Endothelial cell of umbilical vein (primary cell): ENCODE measurements around the gene SP8. TPM values are rescaled to one million over a fixed set of nuclear protein-coding genes. Genes with fewer than 3 reads are reported as not detected.
A peak's percentile ranks its signal among the peaks of the same experiment; 100 is the strongest.

ENCODE experiments used
- BruUV-seq: library from RNA; stranded (reverse); fragments of 400-500 nt; replicated peaks from 2 replicates; lab custom pipeline; 2021; lab: Mats Ljungman, UMichigan
- CTCF ChIA-PET: fragments of 300-600, 350-600 bp; sonication (Branson Sonifier 250); formaldehyde crosslinking; loops from one replicate; lab custom pipeline; 2021; ENCODE audit warnings: antibody characterized with exemption, inconsistent platforms; lab: Charles Lee
- POLR2A ChIA-PET: fragments of 300-600, 350-600 bp; sonication (Branson Sonifier 250); formaldehyde crosslinking; loops from one replicate; lab custom pipeline; 2021; ENCODE audit warnings: antibody characterized with exemption, inconsistent platforms; lab: Charles Lee
- DNase-seq: peaks from one replicate; pipeline ENCODE4 v3.0.0-alpha.2; 2011; ENCODE audit warnings: low read depth, low spot score
- FAIRE-seq: peaks from 2 replicates; lab custom pipeline; 2011; peaks lifted over from hg19 to GRCh38; lab: Jason Lieb, UNC
- H2AFZ ChIP-seq: 2 replicates; pipeline ENCODE4 v1.6.0; 2012; ENCODE audit warnings: low read depth, low read length, control low read depth, inconsistent platforms
- H3K27ac ChIP-seq: 2 replicates; pipeline ENCODE4 v1.5.1; 2011; ENCODE audit warnings: low read depth, mild to moderate bottlenecking, control low read depth, low read length, moderate library complexity; ENCODE audit not compliant: insufficient read depth
- H3K27me3 ChIP-seq, 2 experiments: 2 replicates each; pipeline versions ENCODE4 v1.6.0 to v1.6.1; 2011; ENCODE audit warnings: low read length in 2 of 2, mixed read lengths in 1 of 2; ENCODE audit not compliant: control insufficient read depth in 2 of 2, insufficient read depth in 2 of 2
- H3K36me3 ChIP-seq, 2 experiments: 2 replicates in 1 of 2; 3 replicates in 1 of 2; pipeline ENCODE4 v1.5.1; 2011; ENCODE audit warnings: low read length in 2 of 2, mild to moderate bottlenecking in 1 of 2, moderate library complexity in 1 of 2; ENCODE audit not compliant: control insufficient read depth in 2 of 2, insufficient read depth in 2 of 2; ENCODE audit errors: extremely low read depth in 1 of 2
- H3K4me1 ChIP-seq: 3 replicates; pipeline ENCODE4 v1.5.1; 2011; ENCODE audit warnings: mild to moderate bottlenecking, low read length; ENCODE audit not compliant: control insufficient read depth, insufficient read depth; ENCODE audit errors: extremely low read depth
- H3K4me2 ChIP-seq: 2 replicates; pipeline ENCODE4 v1.6.1; 2011; ENCODE audit warnings: low read length, control low read depth, mixed read lengths; ENCODE audit not compliant: insufficient read depth
- H3K4me3 ChIP-seq, 3 experiments: fragments of 200-600 bp in 1 of 3; sonication (generic), shearing (Covaris generic) in 1 of 3; replicated peaks in 1 of 3; 2 replicates each; pipeline ENCODE4 v1.5.1; 2011 to 2016; ENCODE audit warnings: control low read depth in 3 of 3, low read length in 3 of 3, mild to moderate bottlenecking in 2 of 3, inconsistent platforms in 1 of 3, low read depth in 1 of 3, moderate library complexity in 1 of 3; ENCODE audit not compliant: insufficient read depth in 1 of 3
- H3K79me2 ChIP-seq: 2 replicates; pipeline ENCODE4 v1.6.0; 2012; ENCODE audit warnings: low read length, inconsistent platforms; ENCODE audit not compliant: control insufficient read depth, insufficient read depth
- H3K9ac ChIP-seq: replicated peaks from 2 replicates; pipeline ENCODE3; 2011; ENCODE audit warnings: low read length, control low read depth; ENCODE audit not compliant: insufficient read depth; ENCODE audit errors: extremely low read depth
- H3K9me1 ChIP-seq: replicated peaks from 3 replicates; pipeline ENCODE4 v1.6.0; 2011; ENCODE audit warnings: mild to moderate bottlenecking, low read length; ENCODE audit not compliant: control insufficient read depth, insufficient read depth; ENCODE audit errors: extremely low read depth
- H3K9me3 ChIP-seq: replicated peaks from 2 replicates; pipeline ENCODE4 v1.5.1; 2012; ENCODE audit warnings: low read length, inconsistent platforms; ENCODE audit not compliant: control insufficient read depth, insufficient read depth
- H4K20me1 ChIP-seq: replicated peaks from 2 replicates; pipeline ENCODE3; 2011; ENCODE audit warnings: mild to moderate bottlenecking, low read length; ENCODE audit not compliant: control insufficient read depth, insufficient read depth; ENCODE audit errors: extremely low read depth
- EZH2 ChIP-seq: IDR thresholded peaks from 2 replicates; pipeline ENCODE4 v1.6.1; 2012; ENCODE audit warnings: borderline replicate concordance, low read depth, mild to moderate bottlenecking, moderate library complexity, low read length, inconsistent platforms; ENCODE audit not compliant: severe bottlenecking
- JUN ChIP-seq: IDR thresholded peaks from 2 replicates; pipeline ENCODE4 v1.6.1; 2011; ENCODE audit warnings: borderline replicate concordance, low read depth; ENCODE audit not compliant: insufficient read length, insufficient read depth
- POLR2A ChIP-seq: IDR thresholded peaks from 2 replicates; pipeline ENCODE4 v1.6.1; 2012; ENCODE audit warnings: low read depth, mild to moderate bottlenecking, control low read depth, low read length
- dilution Hi-C: fragments of 300-500 bp; cut with MboI; formaldehyde crosslinking; loops from one replicate; pipeline ENCODE4 v1.15.0; 2019; ENCODE audit warnings: low sequenced_read_pairs; ENCODE audit not compliant: extremely low pct_ligation_motif_present
- intact Hi-C: fragments of 100-400 bp; cut with micrococcal nuclease; formaldehyde crosslinking; loops from one replicate; pipeline ENCODE4 v1.10.0; 2022
- polyA plus RNA-seq, 4 experiments: library from polyadenylated mRNA; depleted of rRNA in 3 of 4; stranded (reverse) in 3 of 4; unstranded in 1 of 4; fragments of >200 nt; gene quantifications; 2 replicates each; pipeline versions ENCODE4 v1.2.1 to v1.2.3, GENCODE V29; 2011 to 2012; ENCODE audit warnings: missing spikeins in 1 of 4
- total RNA-seq: library from RNA; stranded (reverse); gene quantifications from 2 replicates; pipeline ENCODE4 v1.2.3, GENCODE V29; 2021
- TF ChIP-seq, protein P1 (sequence below), 2 donors: IDR thresholded peaks; 1 replicate in 1 of 2; 2 replicates in 1 of 2; pipeline ENCODE4 v1.5.1; 2011; ENCODE audit warnings: low read length in 2 of 2, mild to moderate bottlenecking in 2 of 2, moderate library complexity in 2 of 2, control low read depth in 1 of 2, inconsistent platforms in 1 of 2, low read depth in 1 of 2; ENCODE audit not compliant: insufficient read depth in 1 of 2; ENCODE audit errors: extremely low read depth in 1 of 2

SP8 gene
- total and polyA plus RNA-seq, 2 donors (not counting 3 experiments of a cell fraction or from before 2014, with no cell fraction given): 0.38 to 0.92 TPM

DNA sequence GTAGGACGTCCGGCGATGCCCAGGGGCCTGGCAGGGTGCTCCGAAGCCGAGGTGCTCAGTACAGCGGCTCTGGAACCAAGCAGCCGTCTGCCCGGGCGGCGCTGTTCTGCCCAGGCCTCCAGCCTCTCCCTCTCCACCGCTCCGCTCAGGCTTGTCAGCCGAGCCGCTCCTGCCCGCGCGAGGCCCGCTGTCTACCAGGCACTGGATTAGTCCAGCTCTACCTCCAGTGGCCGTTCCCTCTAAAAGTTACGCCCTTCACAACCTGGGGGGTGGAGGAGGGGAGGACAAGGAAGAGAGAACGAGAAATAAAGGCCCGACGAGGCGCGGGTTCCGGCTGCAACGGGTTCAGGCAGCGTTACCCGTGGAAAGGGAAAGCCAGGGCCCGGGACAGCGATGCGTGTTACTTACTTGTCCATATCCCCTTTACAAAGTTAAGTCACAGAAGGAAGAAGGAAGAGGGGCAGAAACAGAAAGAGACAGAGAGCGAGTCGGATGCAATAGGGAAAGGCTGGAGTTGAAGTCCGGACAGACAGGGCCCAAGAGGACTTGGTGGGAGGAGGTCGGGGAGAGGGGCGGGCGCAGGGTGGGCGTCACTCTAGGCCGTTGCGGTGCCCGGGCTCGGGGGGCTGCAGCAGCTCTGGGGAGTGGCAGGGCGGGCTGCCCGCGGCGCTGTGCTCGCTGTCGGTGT, 2.8 kb downstream of the SP8 start:
- no peaks in the 10 kb centered on the region for H3K9me1 ChIP-seq
- ChIA-PET CTCF (no interaction called here), POLR2A (no interaction called here)
- BruUV-seq: no TSS peak
- H3K27me3 ChIP-seq: peaks cover 64 to 98% of the 10 kb centered on the region in 2 experiments
- intact Hi-C loops: loop anchor here (2.0 to 10.0 kb wide), 3 partner anchors 1161 to 1721 kb away; partner anchors contain the start of genes CDCA7L and STEAP1B
- H3K9me3 ChIP-seq: no peaks in the 10 kb centered on the region
- H3K4me1 ChIP-seq: peaks cover 19% of the 10 kb centered on the region
- peak overlapping the region; percentile 11 for H3K9ac ChIP-seq
- peak overlapping the region; percentile 52 for H2AFZ ChIP-seq
- dilution Hi-C loops: no loop called here
- H3K4me2 ChIP-seq: peak overlapping the region; percentile 80
- H3K4me3 ChIP-seq: peak overlapping the region in 2 of 3 experiments; percentile 36 to 50
- no peak for TF ChIP-seq POLR2A
- TF ChIP-seq, protein P1, sequence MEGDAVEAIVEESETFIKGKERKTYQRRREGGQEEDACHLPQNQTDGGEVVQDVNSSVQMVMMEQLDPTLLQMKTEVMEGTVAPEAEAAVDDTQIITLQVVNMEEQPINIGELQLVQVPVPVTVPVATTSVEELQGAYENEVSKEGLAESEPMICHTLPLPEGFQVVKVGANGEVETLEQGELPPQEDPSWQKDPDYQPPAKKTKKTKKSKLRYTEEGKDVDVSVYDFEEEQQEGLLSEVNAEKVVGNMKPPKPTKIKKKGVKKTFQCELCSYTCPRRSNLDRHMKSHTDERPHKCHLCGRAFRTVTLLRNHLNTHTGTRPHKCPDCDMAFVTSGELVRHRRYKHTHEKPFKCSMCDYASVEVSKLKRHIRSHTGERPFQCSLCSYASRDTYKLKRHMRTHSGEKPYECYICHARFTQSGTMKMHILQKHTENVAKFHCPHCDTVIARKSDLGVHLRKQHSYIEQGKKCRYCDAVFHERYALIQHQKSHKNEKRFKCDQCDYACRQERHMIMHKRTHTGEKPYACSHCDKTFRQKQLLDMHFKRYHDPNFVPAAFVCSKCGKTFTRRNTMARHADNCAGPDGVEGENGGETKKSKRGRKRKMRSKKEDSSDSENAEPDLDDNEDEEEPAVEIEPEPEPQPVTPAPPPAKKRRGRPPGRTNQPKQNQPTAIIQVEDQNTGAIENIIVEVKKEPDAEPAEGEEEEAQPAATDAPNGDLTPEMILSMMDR (IDR thresholded peaks at IDR 0.05; ENCODE audit: extremely low read depth in 1 of 2, insufficient read depth in 1 of 2, low read depth in 1 of 2, low read length in 2 of 2): peak in 1 of 2 donors; percentile 26
- H4K20me1 ChIP-seq: no peaks in the 10 kb centered on the region
- DNase-seq (peak; percentile 36), FAIRE-seq (peak; percentile 18)
- H3K79me2 ChIP-seq: no peaks in the 10 kb centered on the region
- H3K36me3 ChIP-seq: no peaks in the 10 kb centered on the region
- H3K27ac ChIP-seq: no peak overlapping the region

DNA sequence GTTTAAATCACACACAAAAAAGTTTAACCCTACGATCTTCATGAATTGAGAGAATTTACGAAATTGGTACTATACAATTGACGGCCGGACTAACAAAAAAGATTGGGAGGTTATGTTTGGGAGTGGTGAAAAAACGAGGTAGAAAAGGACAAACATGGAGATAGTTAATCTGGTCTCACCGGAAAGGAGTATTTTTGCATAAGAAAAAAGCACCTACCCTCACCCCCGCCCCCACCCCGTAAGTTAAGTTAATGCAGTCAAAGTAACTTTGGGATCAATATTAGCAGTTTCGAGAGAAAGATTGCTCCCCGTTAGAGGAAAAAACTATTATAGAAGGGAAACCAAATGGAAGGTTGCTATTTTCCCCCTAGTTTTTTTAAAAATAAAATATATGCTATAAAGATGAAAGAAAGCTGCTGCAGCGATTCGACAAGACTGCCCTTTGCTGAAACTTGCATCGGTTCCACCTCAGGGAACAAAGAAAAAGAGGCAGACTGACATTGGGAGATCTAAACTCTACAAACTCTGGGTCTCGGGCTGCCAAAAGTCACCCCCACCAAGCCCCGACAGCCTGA, 3.5 kb downstream of the SP8 start:
- Histone ChIP-seq H3K4me1 (peaks cover 22% of the 10 kb centered on the region), H3K27me3 (peaks cover 65 to 98% of the 10 kb centered on the region in 2 experiments), H3K36me3 (no peaks in the 10 kb centered on the region), H4K20me1 (no peaks in the 10 kb centered on the region), H3K9me3 (no peaks in the 10 kb centered on the region), H3K27ac (no peak overlapping the region), H3K9ac (no peak overlapping the region), H3K9me1 (no peaks in the 10 kb centered on the region), H3K4me3 (peak overlapping the region in 2 of 3 experiments; percentile 14 to 36), H2AFZ (no peak overlapping the region), H3K79me2 (no peaks in the 10 kb centered on the region), H3K4me2 (no peak overlapping the region)
- no TSS peak for BruUV-seq
- CTCF ChIA-PET: interaction anchor here (2.0 kb wide), 1 partner anchor 1300 kb away, joined by 6 read pairs; no protein-coding TSS in a partner anchor
- no peak for TF ChIP-seq JUN
- TF ChIP-seq EZH2: no peak
- TF ChIP-seq POLR2A: no peak
- POLR2A ChIA-PET: no interaction called here
- dilution Hi-C loops: no loop called here
- peak; percentile 29 for DNase-seq
- intact Hi-C loops: loop anchor here (2.0 to 10.0 kb wide), 3 partner anchors 1162 to 1722 kb away; partner anchors contain the start of genes CDCA7L and STEAP1B
- FAIRE-seq: no peak
